Small intestine (tissue), 7 donors: ENCODE measurements around the gene SHOC2. TPM values are rescaled to one million over a fixed set of nuclear protein-coding genes. Genes with fewer than 3 reads are reported as not detected.
A peak's percentile ranks its signal among the peaks of the same experiment; 100 is the strongest.

Experiments used
- DNase-seq, 2 donors: peaks; one replicate each; pipeline versions ENCODE4 v3.0.0 to v3.0.0-alpha.2; 2013
- FAIRE-seq: peaks from 2 replicates; lab custom pipeline; 2012; peaks lifted over from hg19 to GRCh38; lab: Jason Lieb, UNC
- H3K27ac ChIP-seq, 3 donors: one replicate each; pipeline ENCODE4 v1.5.1; 2013; ENCODE audit warnings: low read length in 2 of 3, mild to moderate bottlenecking in 2 of 3, control low read depth in 1 of 3, inconsistent platforms in 1 of 3, low read depth in 1 of 3, moderate library complexity in 1 of 3
- H3K27me3 ChIP-seq, 3 donors: one replicate each; pipeline ENCODE4 v1.6.1; 2013; ENCODE audit warnings: low read length in 3 of 3, inconsistent platforms in 1 of 3; ENCODE audit not compliant: control insufficient read depth in 3 of 3, insufficient read depth in 3 of 3
- H3K36me3 ChIP-seq, 3 donors: one replicate each; pipeline ENCODE4 v1.6.1; 2013; ENCODE audit warnings: low read length in 3 of 3, inconsistent platforms in 1 of 3, low read depth in 1 of 3, mild to moderate bottlenecking in 1 of 3, moderate library complexity in 1 of 3; ENCODE audit not compliant: control insufficient read depth in 3 of 3, insufficient read depth in 2 of 3
- H3K4me1 ChIP-seq, 3 donors: one replicate each; pipeline ENCODE4 v1.6.1; 2013; ENCODE audit warnings: low read length in 2 of 3, inconsistent platforms in 1 of 3, low read depth in 1 of 3, mild to moderate bottlenecking in 1 of 3, moderate library complexity in 1 of 3; ENCODE audit not compliant: control insufficient read depth in 3 of 3, insufficient read depth in 2 of 3
- H3K4me3 ChIP-seq, 3 donors: one replicate each; pipeline ENCODE4 v1.5.1; 2013; ENCODE audit warnings: low read length in 3 of 3, control low read depth in 1 of 3, inconsistent platforms in 1 of 3, low read depth in 1 of 3, mild to moderate bottlenecking in 1 of 3, moderate library complexity in 1 of 3
- H3K9me3 ChIP-seq, 2 donors: one replicate each; pipeline ENCODE4 v1.6.1; 2013; ENCODE audit warnings: low read depth in 1 of 2, low read length in 1 of 2; ENCODE audit not compliant: control insufficient read depth in 2 of 2, insufficient read depth in 1 of 2
- WGBS, 3 donors: extraction: QIAGEN DNeasy Blood & Tissue Kit; methylation state at CpG; one replicate each; pipeline ENCODE4 v1.1.7; 2013; 5-methylcytosine and 5-hydroxymethylcytosine counted together
- polyA plus RNA-seq, 4 donors: library from polyadenylated mRNA; stranded (reverse) in 3 of 4; unstranded in 1 of 4; fragments of 200-250 nt in 3 of 4; fragments of 120-200 nt in 1 of 4; gene quantifications; one replicate each; pipeline versions ENCODE4 v1.2.1 to v1.2.3, GENCODE V29; 2013
- donor health status: healthy with polysubstance abuse.
- donor health status: control.
- donor health status: control.
- donor health status: Bipolar disorder and iron deficiency.
- donor health status: healthy.

Gene SHOC2
- polyA plus RNA-seq, 4 donors = 17.8 to 34.5 (median 25.3) TPM

GRCh38 chr10:110963162-110963561, 43.8 kb downstream of the SHOC2 start:
- Histone ChIP-seq H3K4me3 (no peak overlapping the region), H3K4me1 (peaks cover 0 to 3% (median 0%) of the 10 kb centered on the region in 3 donors), H3K36me3 (peaks cover 0 to 2% (median 0%) of the 10 kb centered on the region in 3 donors), H3K27ac (no peak overlapping the region), H3K9me3 (no peaks in the 10 kb centered on the region), H3K27me3 (no peaks in the 10 kb centered on the region)
- WGBS, 3 donors = 67 to 80% (median 79%) methylated on average over 2 of the region's 2 CpGs
- DNase-seq (peak in 1 of 2 donors; percentile 27), FAIRE-seq (no peak)

- DNase-seq (no peak), FAIRE-seq (no peak)
- Histone ChIP-seq H3K4me1 (no peaks in the 10 kb centered on the region), H3K27me3 (no peaks in the 10 kb centered on the region), H3K4me3 (no peak overlapping the region), H3K9me3 (no peaks in the 10 kb centered on the region), H3K36me3 (peaks cover 0 to 2% (median 0%) of the 10 kb centered on the region in 3 donors), H3K27ac (no peak overlapping the region)
- 95 to 99% (median 96%) methylated on average over 5 of the region's 5 CpGs for WGBS, 3 donors
Observed at GRCh38 chr10:110964681-110965080, 45.3 kb downstream of the SHOC2 start.

GRCh38 chr10:110965216-110965615, 45.8 kb downstream of the SHOC2 start:
- no peaks in the 10 kb centered on the region for H3K4me1 ChIP-seq
- FAIRE-seq = no peak

DNA sequence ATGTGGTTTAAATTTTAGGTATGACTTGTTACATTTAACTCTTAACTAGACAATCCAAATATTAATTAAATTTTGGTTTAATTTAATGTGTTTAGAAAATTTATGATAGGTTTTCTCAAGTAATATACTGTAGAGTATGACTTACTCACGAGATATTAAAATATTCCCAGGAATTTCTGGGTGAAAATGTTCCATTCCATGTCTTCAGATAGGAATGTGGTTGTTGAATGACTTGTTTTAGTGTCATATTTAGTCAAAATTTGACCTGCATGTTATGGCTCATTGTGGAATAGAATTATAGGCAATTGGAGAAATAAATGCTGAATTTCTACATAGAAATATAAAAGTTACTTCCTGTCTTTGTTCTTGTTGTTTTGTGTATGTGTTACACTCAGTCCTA, 46.7 kb downstream of the SHOC2 start:
- no peaks in the 10 kb centered on the region for H3K9me3 ChIP-seq
- H3K4me1 ChIP-seq = no peaks in the 10 kb centered on the region
- H3K27me3 ChIP-seq = no peaks in the 10 kb centered on the region
- H3K4me3 ChIP-seq = no peak overlapping the region
- no peak overlapping the region for H3K27ac ChIP-seq
- WGBS, 3 donors = 93 to 100% (median 99%) methylated on average over 1 of the region's 1 CpG
- DNase-seq (no peak), FAIRE-seq (no peak)
- peaks cover 0 to 2% (median 0%) of the 10 kb centered on the region in 3 donors for H3K36me3 ChIP-seq

More at GRCh38 chr10:110965216-110965615, 45.8 kb downstream of the SHOC2 start:
- H3K27me3 ChIP-seq = no peaks in the 10 kb centered on the region
- no peak overlapping the region for H3K4me3 ChIP-seq
- no peak for DNase-seq
- no peaks in the 10 kb centered on the region for H3K9me3 ChIP-seq
- peaks cover 0 to 2% (median 0%) of the 10 kb centered on the region in 3 donors for H3K36me3 ChIP-seq
- no peak overlapping the region for H3K27ac ChIP-seq

DNA sequence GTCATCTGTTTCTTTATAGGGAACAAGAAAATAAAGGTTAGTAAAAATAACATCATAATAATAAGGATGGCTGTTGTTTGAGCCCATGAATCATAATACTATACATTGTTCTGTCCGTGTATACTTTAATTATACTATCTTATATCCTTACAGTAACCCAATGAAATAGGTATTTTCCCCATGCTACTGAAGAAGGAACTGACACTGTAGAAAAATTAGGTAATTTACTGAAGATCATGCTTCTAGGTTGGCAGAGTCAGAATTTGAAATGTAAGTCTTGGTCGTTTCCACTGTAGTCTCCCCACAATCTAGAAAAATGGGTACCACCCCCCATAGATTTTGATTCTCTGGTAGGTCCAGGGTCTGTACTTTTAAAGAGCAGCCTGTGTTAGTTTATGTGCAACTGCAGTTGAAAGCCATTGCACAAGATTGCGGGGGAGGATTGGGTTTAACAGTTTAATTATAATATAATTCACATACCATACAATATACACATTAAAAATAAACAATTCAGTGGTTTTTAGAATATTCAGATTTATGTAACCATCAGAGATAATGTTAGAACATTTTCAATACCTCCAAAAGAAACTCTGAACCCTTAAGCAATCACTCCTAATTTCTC, 47.7 kb downstream of the SHOC2 start:
- H3K27ac ChIP-seq = no peak overlapping the region
- 80 to 87% (median 83%) methylated on average over 3 of the region's 3 CpGs for WGBS, 3 donors
- H3K9me3 ChIP-seq = no peaks in the 10 kb centered on the region
- DNase-seq (no peak), FAIRE-seq (no peak)
- peaks cover 0 to 2% (median 0%) of the 10 kb centered on the region in 3 donors for H3K36me3 ChIP-seq
- no peaks in the 10 kb centered on the region for H3K4me1 ChIP-seq
- no peak overlapping the region for H3K4me3 ChIP-seq
- no peaks in the 10 kb centered on the region for H3K27me3 ChIP-seq

DNA sequence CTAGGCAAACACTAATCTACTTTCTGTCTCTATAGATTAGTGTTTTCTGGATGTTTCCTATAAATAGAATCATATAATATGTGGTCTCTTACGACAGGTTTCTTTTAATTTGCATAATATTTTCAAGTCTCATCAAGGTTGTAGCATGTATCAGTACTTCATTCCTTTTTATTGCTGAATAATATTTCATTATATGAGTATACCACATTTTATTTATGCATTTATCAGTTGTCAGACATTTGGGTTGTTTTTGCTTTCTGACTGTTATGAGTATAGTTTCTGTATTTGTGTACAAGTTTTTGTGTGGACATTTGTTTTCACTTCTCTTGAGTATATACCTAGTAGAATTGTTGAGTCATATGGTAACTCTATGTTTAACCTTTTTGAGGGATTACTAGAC, 48.2 kb downstream of the SHOC2 start:
- Histone ChIP-seq H3K9me3 (no peaks in the 10 kb centered on the region), H3K36me3 (peaks cover 0 to 2% (median 2%) of the 10 kb centered on the region in 3 donors), H3K27ac (no peak overlapping the region), H3K4me3 (no peak overlapping the region), H3K4me1 (no peaks in the 10 kb centered on the region), H3K27me3 (no peaks in the 10 kb centered on the region)
- 0 to 2% (median 0%) methylated on average over 1 of the region's 1 CpG for WGBS, 3 donors
- peak; percentile 23 for FAIRE-seq
- no peak for DNase-seq

DNA sequence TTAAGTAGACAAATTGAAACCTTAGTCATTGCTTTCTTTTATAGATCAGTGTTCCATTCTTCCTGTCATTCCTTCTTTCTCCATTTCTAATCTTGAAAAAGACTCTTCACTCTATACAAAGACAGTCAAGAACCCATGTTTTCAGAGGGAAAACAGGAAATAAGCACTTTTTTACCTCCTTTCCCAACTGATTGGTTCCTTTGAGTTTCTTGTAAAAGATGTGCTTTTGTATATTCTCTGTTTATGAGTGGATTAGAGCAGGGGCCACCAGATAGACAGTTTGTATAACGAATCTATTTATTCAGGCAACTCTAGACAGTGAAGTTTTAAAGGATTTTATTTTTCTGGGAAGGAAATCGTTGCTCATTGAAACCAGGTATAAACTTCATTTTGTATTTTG, 49.8 kb downstream of the SHOC2 start:
- H3K9me3 ChIP-seq = no peaks in the 10 kb centered on the region
- no peak for FAIRE-seq
- peaks cover 0 to 2% (median 2%) of the 10 kb centered on the region in 3 donors for H3K36me3 ChIP-seq
- WGBS, 3 donors = 83 to 96% (median 91%) methylated on average over 2 of the region's 2 CpGs
- H3K27ac ChIP-seq = no peak overlapping the region
- no peak overlapping the region for H3K4me3 ChIP-seq
- H3K4me1 ChIP-seq = no peaks in the 10 kb centered on the region
- H3K27me3 ChIP-seq = no peaks in the 10 kb centered on the region
- DNase-seq = no peak

GRCh38 chr10:110971638-110972037, 52.2 kb downstream of the SHOC2 start:
- Histone ChIP-seq H3K9me3 (peaks cover 0 to 3% of the 10 kb centered on the region in 2 donors), H3K27me3 (no peaks in the 10 kb centered on the region), H3K27ac (no peak overlapping the region), H3K4me3 (no peak overlapping the region), H3K36me3 (peaks cover 0 to 5% (median 0%) of the 10 kb centered on the region in 3 donors), H3K4me1 (no peaks in the 10 kb centered on the region)
- FAIRE-seq (no peak), DNase-seq (no peak)
